Posterior vena cava (tissue), 2 donors: ENCODE results near the gene SMIM31. TPM values are rescaled to one million over a fixed set of nuclear protein-coding genes. Genes with fewer than 3 reads are reported as not detected.

Experiments used
- DNase-seq: peaks from one replicate; pipeline ENCODE4 v3.0.0-alpha.2; 2020; ENCODE audit warnings: low spot score
- intact Hi-C, 2 donors: fragments of 100-400 bp; cut with DNase I; formaldehyde crosslinking; loops; one replicate each; pipeline versions ENCODE4 v1.14.1 to v1.14.2; 2022 to 2023
- total RNA-seq, 2 donors: library from RNA; stranded (reverse); fragmentation: NEBNext Ultra II Directional; extraction: Animal tissue kit (Norgen Biotek cat#: 25700); gene quantifications; one replicate each; pipeline ENCODE4 v1.2.1, GENCODE V29; 2021
- donor health status: DM: yes; HTN: yes; CAD: no.
- donor health status: DM: yes; HTN: yes; CAD: no.

Gene SMIM31
- total RNA-seq, 2 donors from 2014 or later: not detected

GRCh38 chr4:164779811-164780216, 25.9 kb downstream of the SMIM31 start:
- intact Hi-C loops: no loop called here
- DNase-seq: no peak

- intact Hi-C loops: no loop called here
- DNase-seq: no peak
These were observed 26.9 kb downstream of the SMIM31 start for GRCh38 chr4:164780839-164781238.

- DNase-seq: no peak
- intact Hi-C loops: no loop called here
These were observed 30.0 kb downstream of the SMIM31 start for GRCh38 chr4:164783976-164784375.

- DNase-seq: no peak
- intact Hi-C loops: no loop called here
These were observed 35.1 kb downstream of the SMIM31 start for GRCh38 chr4:164789047-164789446.

DNA sequence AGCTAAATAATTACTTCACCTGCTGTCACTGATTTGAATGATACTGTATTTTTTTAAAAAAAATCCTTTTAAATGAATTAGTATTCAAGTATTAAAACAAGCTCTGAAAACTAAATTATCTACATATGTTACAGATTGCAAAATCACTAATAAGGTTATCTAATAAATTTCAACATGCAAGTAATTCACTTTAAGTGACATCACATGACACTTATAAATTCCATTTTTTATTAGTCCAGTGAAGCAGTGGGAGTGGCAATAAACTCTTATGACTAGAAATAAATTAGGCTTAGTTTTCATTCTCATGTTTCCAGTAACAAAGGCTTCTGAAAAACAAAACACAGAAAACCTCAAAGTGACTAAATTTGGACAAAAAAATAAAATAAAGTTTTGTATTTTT, 36.3 kb downstream of the SMIM31 start:
- no peak for DNase-seq
- intact Hi-C loops: no loop called here

- no peak for DNase-seq
- intact Hi-C loops: no loop called here
These were observed 45.5 kb downstream of the SMIM31 start for GRCh38 chr4:164799410-164799809.

- no peak for DNase-seq
- intact Hi-C loops: no loop called here
These were observed 46.9 kb downstream of the SMIM31 start for GRCh38 chr4:164800786-164801185.

GRCh38 chr4:164802301-164802901, 48.5 kb downstream of the SMIM31 start:
- no peak for DNase-seq
- intact Hi-C loops: no loop called here

DNA sequence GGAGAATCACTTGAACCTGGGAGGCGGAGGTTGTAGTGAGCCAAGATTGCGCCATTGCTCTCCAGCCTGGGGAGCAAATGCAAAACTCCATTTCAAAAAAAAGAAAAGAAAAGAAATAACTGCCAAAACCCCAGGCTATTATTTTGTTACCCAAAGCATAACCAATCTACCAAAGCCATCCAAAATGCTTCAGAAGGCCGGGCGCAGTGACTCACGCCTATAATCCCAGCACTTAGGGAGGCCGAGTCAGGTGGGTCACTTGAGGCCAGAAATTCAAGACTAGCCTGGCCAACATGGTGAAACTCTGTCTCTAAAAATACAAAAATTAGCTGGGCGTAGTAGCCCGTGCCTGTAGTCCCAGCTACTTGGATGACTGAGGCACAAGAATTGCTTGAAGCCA, 49.8 kb downstream of the SMIM31 start:
- intact Hi-C loops: no loop called here
- DNase-seq: no peak

GRCh38 chr4:164807611-164808010, 53.7 kb downstream of the SMIM31 start:
- DNase-seq: no peak
- intact Hi-C loops: no loop called here

GRCh38 chr4:164813554-164813953, 59.6 kb downstream of the SMIM31 start:
- DNase-seq: no peak
- intact Hi-C loops: no loop called here

DNA sequence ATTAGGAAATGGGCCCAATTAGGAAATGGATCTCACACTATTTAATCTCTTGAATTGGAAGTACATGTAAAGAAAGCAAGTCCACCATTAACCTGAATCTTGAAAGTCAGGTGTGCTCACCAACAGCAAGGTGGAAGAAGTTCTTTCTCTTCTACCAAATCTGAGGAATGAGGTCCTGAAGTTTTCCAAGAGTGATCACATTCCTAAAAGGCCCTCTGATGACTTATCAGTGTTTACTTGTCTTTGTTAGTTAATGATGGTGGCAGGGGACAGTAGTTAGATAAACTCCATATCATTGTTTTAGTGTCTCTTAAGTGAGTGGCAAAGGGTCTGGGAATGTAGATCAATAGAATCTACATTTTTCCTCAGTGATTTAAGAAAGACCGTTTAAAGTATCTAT, 61.8 kb downstream of the SMIM31 start:
- no peak for DNase-seq
- intact Hi-C loops: no loop called here

DNA sequence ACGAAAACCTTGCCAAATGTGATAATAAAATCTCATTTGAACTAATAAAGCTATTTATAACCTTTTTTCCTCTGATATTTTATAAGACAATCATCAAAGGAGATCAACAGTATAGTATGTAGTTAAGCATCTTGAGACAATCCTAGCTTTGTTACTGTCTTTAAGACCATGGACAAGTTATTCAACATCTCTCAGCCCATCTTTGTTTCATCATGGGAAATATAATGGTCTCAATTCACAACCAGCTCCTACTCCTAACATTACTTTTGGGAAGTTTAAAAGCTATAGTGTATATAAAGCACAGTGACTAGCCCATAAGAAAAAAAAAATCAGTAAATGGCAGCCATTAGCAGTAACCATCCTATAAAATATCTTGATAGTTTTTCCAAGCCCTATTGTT, 65.4 kb downstream of the SMIM31 start:
- intact Hi-C loops: no loop called here
- DNase-seq: no peak

GRCh38 chr4:164821711-164822110, 67.8 kb downstream of the SMIM31 start:
- intact Hi-C loops: no loop called here
- DNase-seq: no peak

GRCh38 chr4:164824581-164824980, 70.7 kb downstream of the SMIM31 start:
- intact Hi-C loops: no loop called here
- DNase-seq: no peak

GRCh38 chr4:164828955-164829354, 75.0 kb downstream of the SMIM31 start:
- intact Hi-C loops: no loop called here
- DNase-seq: no peak

DNA sequence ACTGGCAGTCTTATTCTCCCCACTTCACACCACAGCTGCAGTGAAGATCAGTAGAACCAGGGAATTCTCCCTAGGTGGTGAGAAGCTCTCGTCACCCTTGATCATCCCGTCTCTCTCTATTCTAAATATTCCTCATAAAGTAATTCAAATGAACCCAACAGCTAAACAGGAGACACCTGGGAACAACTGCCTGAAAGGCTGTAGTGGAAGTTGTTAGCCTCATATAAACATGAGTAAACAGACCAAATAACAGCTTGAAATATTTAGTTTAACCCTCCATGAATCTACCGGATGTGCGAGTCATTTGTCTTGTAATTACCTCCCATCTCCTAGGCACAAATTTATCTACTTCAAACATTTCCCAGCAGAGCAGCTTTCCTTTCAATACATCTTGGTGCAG, 92.6 kb downstream of the SMIM31 start:
- intact Hi-C loops: no loop called here
- DNase-seq: no peak

DNA sequence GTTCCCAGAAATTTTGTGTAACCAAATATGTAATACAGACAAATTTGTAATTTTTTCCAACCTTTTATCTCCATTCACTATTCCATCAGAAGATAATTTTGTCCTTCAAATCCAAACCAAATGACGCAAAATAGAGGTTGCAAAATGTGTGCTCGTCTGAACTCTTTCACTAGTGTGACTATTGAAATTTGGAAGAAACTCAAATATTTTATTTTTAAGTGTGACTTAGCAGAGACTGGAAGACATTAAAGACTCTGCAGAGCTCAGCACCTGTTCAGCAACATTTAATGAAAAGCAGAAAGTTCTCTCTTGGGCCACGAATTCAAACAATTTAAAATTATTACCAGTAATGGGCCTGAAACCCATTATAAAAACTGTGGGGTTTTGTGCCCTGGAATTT, 93.1 kb downstream of the SMIM31 start:
- no peak for DNase-seq
- intact Hi-C loops: no loop called here

DNA sequence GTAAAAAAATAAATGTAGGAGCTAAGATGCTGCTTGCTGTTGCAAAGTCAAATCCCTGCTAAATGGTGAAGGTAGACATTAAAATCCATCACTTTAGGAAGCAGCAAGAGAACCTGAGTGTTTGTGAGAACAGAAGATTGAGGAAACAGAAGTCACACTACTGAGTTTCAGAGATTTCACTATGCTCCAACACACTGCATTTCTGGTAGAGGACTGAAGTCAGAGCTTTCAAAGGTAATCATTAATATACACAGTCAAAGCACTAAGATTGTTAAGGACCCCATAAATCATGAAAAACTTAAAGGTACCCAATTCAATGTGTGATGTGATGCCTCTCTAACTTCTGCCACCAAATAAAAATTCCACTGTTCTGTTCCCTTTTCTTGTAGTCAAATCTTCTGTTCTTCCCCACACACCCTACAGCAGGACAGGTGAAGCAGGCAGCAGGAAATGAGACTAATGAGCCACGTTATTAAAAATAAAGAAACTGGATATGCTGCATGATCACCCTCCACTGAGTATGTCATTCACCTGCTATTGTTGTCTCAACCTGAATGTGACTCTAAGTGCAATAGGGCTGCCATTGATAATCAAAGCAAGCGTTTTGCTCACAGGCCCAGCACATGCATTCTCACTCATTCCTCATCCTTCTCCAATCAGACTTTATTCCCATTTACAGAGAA, 94.2 kb downstream of the SMIM31 start:
- intact Hi-C loops: no loop called here

More for the DNA sequence above, 94.2 kb downstream of the SMIM31 start:
- no peak for DNase-seq
